ENCODE data around the gene TRIM56. TPM values are rescaled to one million over a fixed set of nuclear protein-coding genes. Genes with fewer than 3 reads are reported as not detected.

TRIM56 gene
- total and polyA plus RNA-seq, 2 of the 13 experiments (the other 11 are each of a cell fraction or from before 2014, with no cell fraction given): 3.2 to 7.1 TPM

- TF ChIP-seq ZNF564 (CRISPR knock-in tag; IDR thresholded peaks at IDR 0.05): no peak
- TF ChIP-seq ZNF160 (CRISPR knock-in tag; IDR thresholded peaks at IDR 0.05): no peak
- TF ChIP-seq AKNA (CRISPR knock-in tag; IDR thresholded peaks at IDR 0.05; ENCODE audit: borderline replicate concordance): no peak
- no peak for TF ChIP-seq ZBTB10 (CRISPR knock-in tag; IDR thresholded peaks at IDR 0.05; ENCODE audit: borderline replicate concordance)
- peak; percentile 54; the same call in 1 of the 2 replicates for TF ChIP-seq RFX5 (IDR thresholded peaks at IDR 0.05; ENCODE audit: low read depth, low read length)
- TF ChIP-seq HDAC2 (CRISPR knock-in tag; IDR thresholded peaks at IDR 0.05): no peak
- no peak for TF ChIP-seq ZFP36 (IDR thresholded peaks at IDR 0.05; ENCODE audit: borderline replicate concordance, low read depth, low read length, partially characterized antibody)
- TF ChIP-seq ZNF646 (CRISPR knock-in tag; IDR thresholded peaks at IDR 0.05): no peak
- TF ChIP-seq RARA (CRISPR knock-in tag; IDR thresholded peaks at IDR 0.05): peak; percentile 65; the same call in 1 of the 2 replicates
- TF ChIP-seq ZNF503 (CRISPR knock-in tag; IDR thresholded peaks at IDR 0.05): peak; percentile 32; the same call in 1 of the 2 replicates
These were observed 14.9 kb downstream of the TRIM56 start (continued) for GRCh38 chr7:101099969-101100781.
